Bone marrow (tissue), 2 donors: ENCODE results near the gene TNFRSF21.
"Not testable (repeated sequence)": the region's sequence is repeated elsewhere in the genome, so short reads cannot be mapped to it uniquely, and the experiment has no call there.

Source experiments
- DNase-seq, 2 donors: peaks; one replicate each; lab custom pipeline; 2025; lab: John Stamatoyannopoulos, UW

Gene TNFRSF21, protein sequence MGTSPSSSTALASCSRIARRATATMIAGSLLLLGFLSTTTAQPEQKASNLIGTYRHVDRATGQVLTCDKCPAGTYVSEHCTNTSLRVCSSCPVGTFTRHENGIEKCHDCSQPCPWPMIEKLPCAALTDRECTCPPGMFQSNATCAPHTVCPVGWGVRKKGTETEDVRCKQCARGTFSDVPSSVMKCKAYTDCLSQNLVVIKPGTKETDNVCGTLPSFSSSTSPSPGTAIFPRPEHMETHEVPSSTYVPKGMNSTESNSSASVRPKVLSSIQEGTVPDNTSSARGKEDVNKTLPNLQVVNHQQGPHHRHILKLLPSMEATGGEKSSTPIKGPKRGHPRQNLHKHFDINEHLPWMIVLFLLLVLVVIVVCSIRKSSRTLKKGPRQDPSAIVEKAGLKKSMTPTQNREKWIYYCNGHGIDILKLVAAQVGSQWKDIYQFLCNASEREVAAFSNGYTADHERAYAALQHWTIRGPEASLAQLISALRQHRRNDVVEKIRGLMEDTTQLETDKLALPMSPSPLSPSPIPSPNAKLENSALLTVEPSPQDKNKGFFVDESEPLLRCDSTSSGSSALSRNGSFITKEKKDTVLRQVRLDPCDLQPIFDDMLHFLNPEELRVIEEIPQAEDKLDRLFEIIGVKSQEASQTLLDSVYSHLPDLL

DNA sequence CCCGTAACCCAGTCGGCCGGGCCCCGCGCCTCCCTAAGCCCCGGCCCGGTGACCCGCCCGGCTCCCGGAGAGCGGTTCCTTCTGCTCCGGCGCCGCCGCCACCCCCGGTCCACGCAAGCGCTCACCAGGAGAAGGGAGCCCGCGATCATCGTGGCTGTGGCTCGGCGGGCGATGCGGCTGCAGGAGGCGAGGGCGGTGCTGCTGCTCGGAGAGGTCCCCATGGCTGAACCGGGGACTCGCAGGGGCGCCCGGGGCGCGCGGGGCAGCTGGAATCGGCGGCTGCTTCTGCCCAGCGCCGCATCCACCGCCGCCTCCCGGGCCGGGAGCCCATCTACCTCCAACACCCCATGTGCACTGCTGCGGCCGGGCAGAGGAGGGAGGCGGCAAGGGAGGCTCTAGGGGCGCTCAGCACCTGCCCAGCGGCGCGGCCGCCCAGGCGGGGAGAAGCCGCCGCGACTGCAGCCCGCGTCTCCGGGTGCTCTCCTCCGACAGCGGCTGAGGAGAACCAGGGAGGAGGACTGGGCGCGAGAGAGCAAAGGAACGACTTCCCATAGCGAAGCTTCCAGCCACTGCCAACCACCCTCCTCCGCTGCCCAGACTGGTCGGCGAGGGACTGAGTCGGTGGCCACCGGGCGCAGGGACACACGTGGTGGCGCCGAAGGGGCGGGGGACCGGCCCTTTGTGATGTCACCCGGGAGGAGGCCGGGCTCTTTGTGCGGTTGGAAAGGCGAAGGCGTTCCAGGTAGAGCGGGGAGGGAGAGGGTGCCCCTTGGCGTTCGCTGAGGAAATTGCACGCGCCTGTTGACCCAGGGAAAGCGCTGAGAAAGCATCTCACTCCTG is at the start of gene TNFRSF21:
TSS of gene TNFRSF21 (minus strand) at position 615 of the 840 bp plus-strand sequence. CDS start at position 221, 394 bp downstream.
- DNase-seq: peak; percentile 77 to 85

- DNase-seq: no peak
Measured at GRCh38 chr6:47358440-47359225, 48.9 kb upstream of the TNFRSF21 start.

DNA sequence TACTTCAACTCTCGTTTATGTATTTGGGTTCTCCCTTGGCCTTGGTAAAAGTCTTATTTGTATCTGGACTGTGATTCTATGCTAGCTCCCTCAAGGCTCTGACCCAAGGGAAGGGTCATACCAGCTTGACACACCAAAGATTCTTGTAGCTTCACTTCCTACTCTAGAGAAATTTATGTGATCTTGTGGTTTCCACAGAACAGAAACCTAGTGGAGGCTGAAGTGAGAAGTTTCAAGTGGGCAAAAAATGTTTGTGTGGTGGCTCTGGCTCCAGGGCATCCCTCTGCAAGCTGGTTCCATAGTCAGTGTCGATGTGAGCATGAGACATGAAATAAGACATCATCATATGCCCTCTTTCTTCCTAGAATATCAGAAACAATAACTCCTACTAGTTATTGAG is 48.1 kb upstream of the TNFRSF21 start:
- peak in 1 of 2 donors; percentile 2 for DNase-seq

DNA sequence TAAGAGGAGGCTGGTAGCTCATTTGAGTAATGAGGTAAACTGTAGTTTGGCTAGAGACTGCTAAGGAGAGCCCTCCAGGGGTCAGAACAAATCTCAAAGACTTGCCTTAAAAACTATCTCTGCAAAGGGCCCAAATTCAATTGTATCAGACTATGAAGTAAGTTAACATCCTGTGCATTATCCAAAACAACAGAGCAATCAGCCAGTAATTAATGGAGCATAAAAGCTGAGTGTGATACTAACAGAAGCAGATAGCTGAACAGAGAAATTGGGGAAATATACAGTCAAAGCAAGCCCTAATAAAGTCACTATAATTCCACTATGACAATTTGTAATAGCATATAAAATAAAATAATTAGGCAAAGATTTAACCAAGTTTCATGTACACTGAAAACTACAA is 45.8 kb upstream of the TNFRSF21 start:
- no peak for DNase-seq

- DNase-seq: peak in 1 of 2 donors; percentile 12
Measured at GRCh38 chr6:47353871-47354270, 44.2 kb upstream of the TNFRSF21 start.

- DNase-seq: no peak
Measured at GRCh38 chr6:47352966-47353365, 43.3 kb upstream of the TNFRSF21 start.

DNA sequence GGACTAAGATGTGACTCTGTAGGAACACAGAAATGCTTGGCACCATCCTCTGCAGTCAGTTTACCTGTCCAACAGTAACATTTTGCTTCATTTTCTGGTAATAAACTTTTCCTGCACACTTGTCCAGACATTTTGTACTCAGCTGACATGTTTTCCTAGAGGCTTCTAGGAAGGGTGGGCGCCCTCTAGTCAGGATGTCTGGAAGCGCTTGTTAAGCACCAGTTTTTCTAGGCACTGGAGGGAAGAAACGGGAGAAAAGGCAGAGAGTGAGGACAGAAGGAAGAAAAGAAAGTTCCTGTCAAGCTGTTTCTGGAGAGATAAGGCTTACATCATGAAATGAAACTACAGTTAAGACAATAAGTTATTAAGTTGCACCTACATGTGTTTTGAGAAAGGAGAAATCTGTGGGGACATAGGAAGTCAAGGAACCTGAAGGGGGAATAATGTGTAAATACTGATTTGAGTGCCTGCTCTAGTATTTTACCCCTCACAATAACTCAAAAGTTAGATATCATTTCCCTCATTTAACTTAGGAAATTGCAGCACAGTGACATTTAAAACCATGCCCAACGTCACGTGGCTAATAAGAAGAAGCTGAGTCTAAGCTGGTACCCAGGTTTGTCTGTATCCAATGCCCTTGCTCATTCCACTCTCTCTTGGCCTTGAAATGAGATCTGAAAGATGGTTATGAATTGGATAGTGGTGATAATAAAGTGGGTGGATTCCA is 42.7 kb upstream of the TNFRSF21 start:
- peak in 1 of 2 donors; percentile 6 for DNase-seq

DNA sequence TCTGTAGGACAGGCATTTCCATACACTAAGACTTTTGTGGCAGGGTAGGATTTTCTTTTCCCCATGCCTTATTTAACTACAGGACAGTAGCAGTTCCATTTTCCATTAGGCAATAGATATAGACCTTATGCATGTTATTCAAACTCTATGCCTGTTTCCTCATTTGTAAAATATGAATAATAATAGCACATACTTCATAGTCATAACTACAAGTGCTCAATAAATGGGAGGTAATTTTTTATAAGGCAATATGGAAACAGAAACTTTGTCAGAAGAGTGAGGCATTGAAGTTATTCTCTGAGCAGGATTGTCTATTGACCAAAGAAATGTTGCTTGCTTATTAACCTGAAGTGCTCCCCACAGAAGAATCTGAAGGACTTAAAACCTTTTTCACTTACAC is 41.9 kb upstream of the TNFRSF21 start:
- no peak for DNase-seq

DNA sequence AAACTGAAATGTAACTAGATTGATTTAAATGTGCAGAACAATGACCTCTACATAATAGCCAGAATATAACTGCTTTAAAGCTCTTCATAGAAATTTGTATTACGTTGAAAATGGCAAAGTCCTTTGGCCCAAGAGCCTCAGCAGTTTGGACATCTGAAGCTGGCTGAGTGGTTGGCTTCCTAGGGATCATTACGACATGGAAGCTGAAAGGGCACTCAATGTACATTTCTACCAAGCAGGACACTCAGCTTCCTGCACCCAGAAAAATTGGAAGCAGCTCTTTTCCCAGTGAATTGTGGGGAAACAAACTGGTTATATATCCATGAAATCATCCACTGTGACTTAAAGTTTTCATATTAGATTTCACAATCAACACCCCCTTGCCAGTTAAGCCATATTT is 40.2 kb upstream of the TNFRSF21 start:
- DNase-seq: no peak

- DNase-seq: no peak
Measured at GRCh38 chr6:47348316-47348863, 38.7 kb upstream of the TNFRSF21 start.

- no peak for DNase-seq
Measured at GRCh38 chr6:47345761-47346160, 36.1 kb upstream of the TNFRSF21 start.

DNA sequence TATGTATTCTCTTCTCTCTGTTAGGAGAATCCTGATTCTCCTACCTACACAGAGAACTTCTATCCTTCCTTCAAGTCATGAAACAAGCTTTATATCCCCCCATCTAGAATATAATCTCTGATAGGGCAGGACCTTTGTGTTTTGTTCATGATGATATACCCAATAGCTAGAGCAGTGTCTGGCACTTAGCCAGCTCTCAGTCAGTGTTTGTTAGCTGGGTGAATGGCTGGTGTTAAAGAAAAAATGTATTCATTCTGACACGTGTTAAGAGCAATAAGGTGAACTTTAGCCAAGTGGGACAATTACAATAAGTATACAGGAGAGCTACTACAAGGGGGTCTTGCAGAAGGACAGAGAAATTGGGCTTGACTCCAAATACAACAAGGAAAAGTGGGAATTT is 34.3 kb upstream of the TNFRSF21 start:
- no peak for DNase-seq

DNA sequence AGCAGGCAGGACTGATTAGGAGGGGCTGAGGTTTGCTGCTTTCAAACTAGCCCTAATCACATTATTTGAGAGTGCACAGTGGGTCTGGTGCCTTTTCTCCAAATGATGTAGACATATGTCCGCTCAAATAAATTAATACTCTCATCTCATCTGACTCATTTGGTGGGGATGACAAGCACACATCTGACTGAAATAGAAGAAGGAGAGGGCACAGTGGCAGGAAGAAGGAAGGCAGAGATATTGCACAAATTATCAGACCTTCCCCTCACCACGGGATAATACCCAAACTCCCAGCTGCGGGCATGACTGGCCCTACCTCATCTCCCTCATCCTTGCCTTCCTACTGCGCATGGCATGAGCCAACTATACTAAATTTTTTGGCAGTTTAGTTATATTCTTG is 33.9 kb upstream of the TNFRSF21 start:
- peak in 1 of 2 donors; percentile 70 for DNase-seq

DNA sequence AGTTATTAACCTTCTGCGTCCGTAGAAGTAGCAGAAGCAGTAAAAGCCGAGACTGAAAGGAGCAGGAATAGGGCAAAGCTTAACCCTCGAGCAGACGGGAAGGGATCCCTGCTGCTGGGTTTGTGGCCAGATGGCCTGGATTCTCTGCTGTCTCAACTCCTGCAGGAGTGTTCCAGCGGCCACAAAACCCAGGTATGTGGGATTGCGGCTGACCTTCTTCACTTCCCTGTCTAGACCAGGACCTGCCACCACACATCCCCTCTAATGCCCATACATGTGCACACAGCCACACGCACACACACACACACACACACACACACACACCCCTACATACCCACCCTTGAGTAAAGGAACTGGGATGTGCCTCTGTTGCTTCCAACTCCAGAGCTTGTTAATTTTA is 33.1 kb upstream of the TNFRSF21 start:
- no peak for DNase-seq

DNA sequence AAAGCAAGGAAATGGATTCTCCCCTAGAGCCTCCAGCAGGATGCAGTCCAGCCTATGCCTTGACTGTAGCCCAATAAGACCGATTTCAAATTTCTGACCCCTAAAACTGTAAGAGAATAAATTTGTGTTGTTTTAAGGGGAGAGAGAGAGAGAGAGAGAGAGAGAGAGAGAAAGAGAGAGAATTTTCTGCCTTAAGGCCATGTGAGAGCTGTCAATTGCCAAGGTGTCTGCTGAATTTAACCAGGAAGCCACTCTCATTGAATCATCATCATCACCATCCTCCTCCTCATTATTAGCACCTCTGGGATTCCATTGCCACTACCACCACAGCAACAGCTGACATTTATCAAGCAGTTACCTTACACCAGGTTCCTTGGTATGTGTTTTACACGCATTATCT is 27.8 kb upstream of the TNFRSF21 start:
- no peak for DNase-seq

DNA sequence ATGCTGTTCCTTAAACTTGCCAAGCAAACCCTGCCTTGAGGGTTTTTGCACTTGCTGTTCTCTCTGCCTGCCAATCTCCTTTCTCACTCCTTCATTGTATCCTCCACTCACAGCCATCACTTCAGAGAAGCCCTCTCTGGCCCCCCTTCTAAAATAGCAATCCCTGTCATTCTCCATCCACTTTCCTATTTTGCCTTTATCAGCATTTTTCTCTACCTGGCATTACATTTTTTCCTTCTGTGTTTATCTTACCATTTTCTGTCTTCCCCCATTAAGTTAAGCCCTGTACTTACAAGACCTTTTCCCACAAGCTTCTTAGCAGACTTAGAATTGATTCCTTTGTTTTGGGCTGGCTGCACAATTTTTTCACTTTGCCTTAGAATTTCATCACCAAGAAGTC is 26.6 kb upstream of the TNFRSF21 start:
- DNase-seq: no peak

GRCh38 chr6:47335466-47335865 is 25.8 kb upstream of the TNFRSF21 start:
- peak in 1 of 2 donors; percentile 96 for DNase-seq

GRCh38 chr6:47334334-47334733 is 24.6 kb upstream of the TNFRSF21 start:
- DNase-seq: no peak

DNA sequence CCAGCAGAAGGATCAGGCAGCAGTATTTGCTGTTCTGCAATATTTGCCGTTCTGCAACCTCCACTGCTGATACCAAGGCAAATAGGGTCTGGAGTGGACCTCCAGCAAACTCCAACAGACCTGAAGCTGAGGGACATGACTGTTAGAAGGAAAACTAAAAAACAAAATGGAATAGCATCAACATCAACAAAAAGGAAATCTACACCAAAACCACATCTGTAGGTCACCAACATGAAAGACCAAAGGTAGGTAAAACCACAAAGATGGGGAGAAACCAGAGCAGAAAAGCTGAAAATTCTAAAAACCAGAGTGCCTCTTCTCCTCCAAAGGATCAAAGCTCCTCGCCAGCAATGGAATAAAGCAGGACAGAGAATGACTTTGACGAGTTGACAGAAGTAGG is 18.9 kb upstream of the TNFRSF21 start:
- not testable (repeated sequence) for DNase-seq

GRCh38 chr6:47328139-47328538 is 18.4 kb upstream of the TNFRSF21 start:
- DNase-seq: not testable (repeated sequence)

DNA sequence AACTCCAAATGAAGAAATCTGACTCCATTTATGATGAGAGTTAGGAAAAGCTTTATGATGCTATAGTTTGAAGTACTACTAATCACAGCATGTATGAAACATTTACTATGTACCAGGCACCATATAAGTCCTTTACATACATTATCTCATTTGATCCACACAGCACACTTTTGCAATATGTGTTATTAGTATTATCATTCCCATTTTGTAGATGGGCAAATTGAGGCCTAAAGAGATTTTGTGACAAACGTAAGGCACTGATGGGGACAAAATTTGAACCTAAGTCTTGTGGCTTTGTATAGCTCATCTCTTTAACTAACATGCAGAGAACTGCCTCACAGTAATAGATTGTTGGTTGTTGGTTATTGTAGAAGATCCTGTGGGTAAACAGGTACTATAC is 14.2 kb upstream of the TNFRSF21 start:
- no peak for DNase-seq
